Upper lobe of left lung (tissue), 4 donors: Measurements from ENCODE around the gene VPS41.

Experiments
- POLR2A ChIP-seq, 4 donors: fragments of 450-650 bp; IDR thresholded peaks; one replicate each; pipeline ENCODE4 v1.5.1; 2016 to 2017; ENCODE audit warnings: antibody characterized with exemption in 4 of 4, mild to moderate bottlenecking in 2 of 4
- POLR2AphosphoS5 ChIP-seq, 2 donors: sonication (generic); formaldehyde crosslinking; IDR thresholded peaks; one replicate each; pipeline ENCODE4 v1.5.1; 2017; ENCODE audit warnings: antibody characterized with exemption in 2 of 2
- TF ChIP-seq, protein P1 (sequence below), 6 experiments: fragments of 450-650 bp in 4 of 6; fragments of 200-600 bp in 2 of 6; sonication (generic) in 2 of 6; IDR thresholded peaks; one replicate each; pipeline ENCODE4 v1.5.1; 2016 to 2019; ENCODE audit warnings: antibody characterized with exemption in 6 of 6

DNA sequence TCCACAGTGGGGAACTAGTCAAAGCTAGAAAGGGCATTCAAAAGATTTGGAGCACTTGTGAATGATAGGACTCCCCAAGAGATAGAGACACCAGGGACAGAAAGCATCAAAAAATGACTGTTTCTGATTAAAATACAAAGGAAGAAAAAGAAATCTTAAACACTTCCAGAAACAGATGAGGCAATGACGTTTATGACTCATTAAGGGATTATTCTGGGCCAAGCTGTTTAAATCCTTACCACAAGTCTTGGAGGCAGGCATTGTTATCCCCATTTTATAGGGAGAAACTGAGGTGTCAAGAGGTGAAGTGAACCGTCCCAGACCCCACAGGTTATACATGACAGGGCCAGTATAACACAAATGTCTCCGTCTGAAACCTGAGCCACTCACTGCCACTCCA, 209.5 kb downstream of the VPS41 start:
- TF ChIP-seq, protein P1, sequence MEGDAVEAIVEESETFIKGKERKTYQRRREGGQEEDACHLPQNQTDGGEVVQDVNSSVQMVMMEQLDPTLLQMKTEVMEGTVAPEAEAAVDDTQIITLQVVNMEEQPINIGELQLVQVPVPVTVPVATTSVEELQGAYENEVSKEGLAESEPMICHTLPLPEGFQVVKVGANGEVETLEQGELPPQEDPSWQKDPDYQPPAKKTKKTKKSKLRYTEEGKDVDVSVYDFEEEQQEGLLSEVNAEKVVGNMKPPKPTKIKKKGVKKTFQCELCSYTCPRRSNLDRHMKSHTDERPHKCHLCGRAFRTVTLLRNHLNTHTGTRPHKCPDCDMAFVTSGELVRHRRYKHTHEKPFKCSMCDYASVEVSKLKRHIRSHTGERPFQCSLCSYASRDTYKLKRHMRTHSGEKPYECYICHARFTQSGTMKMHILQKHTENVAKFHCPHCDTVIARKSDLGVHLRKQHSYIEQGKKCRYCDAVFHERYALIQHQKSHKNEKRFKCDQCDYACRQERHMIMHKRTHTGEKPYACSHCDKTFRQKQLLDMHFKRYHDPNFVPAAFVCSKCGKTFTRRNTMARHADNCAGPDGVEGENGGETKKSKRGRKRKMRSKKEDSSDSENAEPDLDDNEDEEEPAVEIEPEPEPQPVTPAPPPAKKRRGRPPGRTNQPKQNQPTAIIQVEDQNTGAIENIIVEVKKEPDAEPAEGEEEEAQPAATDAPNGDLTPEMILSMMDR (IDR thresholded peaks at IDR 0.05): no peak
- TF ChIP-seq POLR2A (IDR thresholded peaks at IDR 0.05): no peak
- TF ChIP-seq POLR2AphosphoS5 (IDR thresholded peaks at IDR 0.05): no peak
